ENCODE data around the gene LIG4. TPM values are rescaled to one million over a fixed set of nuclear protein-coding genes. Genes with fewer than 3 reads are reported as not detected.
"Not testable (repeated sequence)": the region's sequence is repeated elsewhere in the genome, so short reads cannot be mapped to it uniquely, and the experiment has no call there.

The LIG4 gene
- 8.5 TPM for total RNA-seq

- peak; percentile 86 for ATAC-seq
- peak; percentile 92 for DNase-seq (ENCODE audit: low spot score)
- intact Hi-C loops (cut with DNase I): no loop called here
Measured at GRCh38 chr13:108215436-108215835, at the start of gene LIG4. Gene LIG4 (minus strand): TSS chr13:108215536. CDS start chr13:108211268, 4,268 bp downstream.

DNA sequence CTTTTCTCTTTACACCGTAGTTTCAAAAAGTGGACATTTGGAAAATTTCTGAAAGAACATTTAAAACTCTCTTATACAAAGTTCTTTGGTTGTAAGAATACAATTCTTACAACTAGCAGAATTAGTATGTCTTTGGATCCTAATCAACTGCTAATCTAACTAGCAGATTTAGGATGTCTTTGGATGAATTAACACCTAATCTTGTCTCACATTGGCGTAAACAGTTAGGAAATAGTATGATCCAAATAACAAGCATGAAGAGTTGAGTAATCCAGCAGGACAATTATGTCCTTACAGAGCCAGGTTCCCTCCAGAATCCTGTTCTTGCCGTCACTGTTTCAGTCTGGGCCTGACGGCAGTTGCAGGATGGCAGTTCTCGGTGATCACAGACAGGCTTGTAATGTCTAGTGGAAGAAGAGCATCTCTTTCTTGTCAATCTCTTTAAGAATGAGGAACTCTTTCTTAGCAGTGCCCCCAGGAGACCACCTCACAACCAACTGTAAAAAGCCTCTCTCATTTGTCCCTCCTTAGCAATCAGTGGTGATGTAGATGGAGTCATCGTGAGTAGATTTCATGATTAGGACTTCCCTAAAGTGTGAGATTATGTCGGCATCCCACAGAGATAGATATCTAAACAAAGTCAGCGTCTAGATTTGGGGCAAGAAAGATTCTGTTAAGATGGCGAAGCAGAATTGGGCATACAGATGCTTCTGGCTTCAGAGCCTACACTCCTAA lies 48.5 kb upstream of the LIG4 start:
- ATAC-seq (no peak), DNase-seq (ENCODE audit: low spot score) (no peak)
- intact Hi-C loops (cut with DNase I): no loop called here

DNA sequence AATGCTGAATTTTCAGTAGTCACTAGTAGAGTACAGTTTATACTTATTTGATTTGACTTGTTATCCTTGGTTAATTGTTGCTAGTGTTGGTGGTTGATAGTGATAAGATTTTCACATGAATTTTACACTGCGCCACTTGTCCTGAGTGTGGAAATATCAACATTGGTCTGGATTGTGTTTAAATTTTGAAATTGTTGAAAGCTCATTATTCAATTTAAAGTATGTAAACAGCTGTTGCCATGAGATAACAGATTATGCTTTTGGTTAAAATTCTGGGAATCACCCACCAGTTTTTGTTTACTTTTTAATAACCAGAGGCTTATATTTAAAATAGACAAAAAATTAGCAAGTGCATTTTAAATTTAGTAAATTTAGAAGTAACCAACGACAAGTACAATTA lies 41.9 kb upstream of the LIG4 start:
- no peak for DNase-seq (ENCODE audit: low spot score)
- intact Hi-C loops (cut with DNase I): no loop called here
- no peak for ATAC-seq

DNA sequence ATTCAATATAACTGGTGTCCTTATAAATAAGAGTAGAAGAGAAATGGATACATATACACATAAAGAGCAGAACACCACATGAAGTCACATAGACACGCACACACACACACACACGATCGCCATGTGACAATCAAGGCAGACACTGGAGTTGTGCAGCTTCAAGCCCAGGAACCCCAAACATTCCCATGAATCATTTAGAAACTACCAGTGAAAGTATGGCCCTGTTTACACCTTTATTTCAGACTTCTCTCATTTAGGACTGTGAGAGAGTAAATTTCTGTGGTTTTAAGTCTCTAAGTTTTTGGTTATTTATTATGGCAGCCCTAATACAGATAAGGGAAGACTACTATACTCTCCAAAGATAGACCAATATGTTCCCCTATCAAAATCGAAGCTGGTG lies 33.8 kb upstream of the LIG4 start:
- DNase-seq (ENCODE audit: low spot score) (no peak), ATAC-seq (no peak)
- intact Hi-C loops (cut with DNase I): no loop called here

DNA sequence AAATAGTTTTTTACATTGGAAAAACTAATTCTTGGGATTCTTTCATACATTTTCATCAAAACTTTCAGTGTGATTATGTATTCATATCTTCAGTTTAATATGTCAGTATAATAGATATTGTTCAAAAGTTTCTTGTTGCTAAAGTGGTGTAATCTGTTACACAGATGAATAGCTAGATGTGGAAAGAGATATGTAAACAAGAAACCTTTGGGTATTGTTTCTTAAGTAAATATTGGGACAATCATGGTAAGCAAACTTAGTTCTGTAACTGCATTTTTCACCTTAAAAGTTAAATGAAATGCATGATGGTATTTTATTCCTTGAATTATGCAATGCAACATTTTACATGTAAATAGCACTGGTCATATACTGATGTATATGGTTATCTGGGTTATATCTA lies 15.0 kb upstream of the LIG4 start:
- intact Hi-C loops (cut with DNase I): no loop called here
- DNase-seq (ENCODE audit: low spot score) (no peak), ATAC-seq (no peak)

GRCh38 chr13:108227651-108228272 lies 12.4 kb upstream of the LIG4 start:
- intact Hi-C loops (cut with DNase I): no loop called here
- DNase-seq (ENCODE audit: low spot score) (no peak), ATAC-seq (no peak)

- DNase-seq (ENCODE audit: low spot score): no peak
- no peak for ATAC-seq
- intact Hi-C loops (cut with DNase I): no loop called here
Measured at GRCh38 chr13:108226184-108226583, 10.8 kb upstream of the LIG4 start.

DNA sequence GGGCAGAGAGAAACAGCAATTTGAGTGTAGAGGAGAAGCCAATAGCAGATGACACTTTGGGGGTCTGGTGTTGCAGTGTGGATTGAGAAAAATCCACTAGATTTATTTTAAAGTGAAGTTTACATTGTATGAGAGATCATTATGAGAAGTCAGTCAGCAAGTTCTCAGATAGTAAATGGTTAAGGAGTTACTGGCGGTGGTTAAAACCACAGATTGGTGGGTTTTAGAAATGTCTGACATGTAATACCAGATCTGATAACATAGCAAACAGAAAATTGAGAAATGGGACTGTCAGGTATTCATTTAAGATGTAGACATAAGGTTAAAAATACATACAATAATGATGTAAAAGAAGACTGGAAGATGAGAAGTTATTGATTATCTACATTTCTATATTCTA lies 10.1 kb upstream of the LIG4 start:
- ATAC-seq (no peak), DNase-seq (ENCODE audit: low spot score) (no peak)
- intact Hi-C loops (cut with DNase I): no loop called here

DNA sequence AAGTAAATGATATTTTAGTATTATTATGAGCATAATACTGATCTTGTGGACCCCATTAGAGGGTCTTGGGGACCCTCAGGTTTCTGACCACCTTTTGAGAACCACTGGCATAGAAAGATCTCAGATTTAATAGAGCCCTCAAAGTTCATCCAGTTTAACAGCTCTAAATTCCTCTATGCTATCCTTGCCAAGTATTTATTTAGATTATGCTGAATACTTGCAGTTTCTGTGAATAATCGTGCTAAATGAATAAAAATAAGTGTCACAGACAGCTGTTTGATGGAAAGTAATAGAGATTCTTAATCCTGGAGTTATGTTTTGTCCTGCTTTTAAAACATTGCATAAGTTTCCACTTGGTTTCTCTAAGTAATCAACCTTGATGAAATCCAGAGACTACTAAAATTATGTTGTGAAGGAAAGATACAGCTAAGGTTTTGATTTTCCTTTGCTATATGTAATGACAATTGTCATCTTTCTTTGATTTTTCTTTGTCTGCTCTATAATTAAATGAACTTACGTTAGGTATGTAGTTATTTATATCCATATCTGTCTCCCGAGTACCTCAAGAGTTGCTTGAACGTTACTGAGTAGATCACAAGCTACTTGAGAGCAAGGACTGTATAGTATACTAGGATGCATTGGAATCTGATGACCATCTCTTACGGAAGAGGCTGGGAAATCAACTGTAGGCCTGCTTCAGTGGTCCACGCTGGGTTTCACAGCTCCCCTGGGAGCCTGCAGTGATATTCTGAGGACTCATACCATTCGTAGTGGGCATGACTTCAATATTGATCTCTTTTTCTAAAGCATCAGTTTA lies 8.6 kb upstream of the LIG4 start:
- intact Hi-C loops (cut with DNase I): no loop called here
- no peak for DNase-seq (ENCODE audit: low spot score)
- no peak for ATAC-seq

DNA sequence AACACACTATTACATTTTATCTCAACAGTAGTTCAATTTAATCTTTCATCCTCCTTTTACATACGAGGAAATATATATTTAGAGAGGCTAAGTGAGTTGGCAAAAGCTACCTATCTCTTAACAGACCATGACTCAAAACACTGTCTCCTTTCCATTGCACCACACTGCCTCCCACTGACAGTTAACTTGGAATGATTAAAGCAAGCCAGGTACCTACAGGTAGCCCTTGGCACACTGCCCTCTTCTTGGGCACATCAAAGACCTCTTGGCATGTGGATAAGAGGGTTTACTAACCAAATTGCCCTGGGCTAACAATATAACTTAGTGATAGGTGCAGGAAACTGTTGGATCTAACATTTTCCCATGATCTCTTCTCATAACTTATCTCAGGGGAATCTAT lies 4.7 kb upstream of the LIG4 start:
- intact Hi-C loops (cut with DNase I): no loop called here
- ATAC-seq (no peak), DNase-seq (ENCODE audit: low spot score) (no peak)

DNA sequence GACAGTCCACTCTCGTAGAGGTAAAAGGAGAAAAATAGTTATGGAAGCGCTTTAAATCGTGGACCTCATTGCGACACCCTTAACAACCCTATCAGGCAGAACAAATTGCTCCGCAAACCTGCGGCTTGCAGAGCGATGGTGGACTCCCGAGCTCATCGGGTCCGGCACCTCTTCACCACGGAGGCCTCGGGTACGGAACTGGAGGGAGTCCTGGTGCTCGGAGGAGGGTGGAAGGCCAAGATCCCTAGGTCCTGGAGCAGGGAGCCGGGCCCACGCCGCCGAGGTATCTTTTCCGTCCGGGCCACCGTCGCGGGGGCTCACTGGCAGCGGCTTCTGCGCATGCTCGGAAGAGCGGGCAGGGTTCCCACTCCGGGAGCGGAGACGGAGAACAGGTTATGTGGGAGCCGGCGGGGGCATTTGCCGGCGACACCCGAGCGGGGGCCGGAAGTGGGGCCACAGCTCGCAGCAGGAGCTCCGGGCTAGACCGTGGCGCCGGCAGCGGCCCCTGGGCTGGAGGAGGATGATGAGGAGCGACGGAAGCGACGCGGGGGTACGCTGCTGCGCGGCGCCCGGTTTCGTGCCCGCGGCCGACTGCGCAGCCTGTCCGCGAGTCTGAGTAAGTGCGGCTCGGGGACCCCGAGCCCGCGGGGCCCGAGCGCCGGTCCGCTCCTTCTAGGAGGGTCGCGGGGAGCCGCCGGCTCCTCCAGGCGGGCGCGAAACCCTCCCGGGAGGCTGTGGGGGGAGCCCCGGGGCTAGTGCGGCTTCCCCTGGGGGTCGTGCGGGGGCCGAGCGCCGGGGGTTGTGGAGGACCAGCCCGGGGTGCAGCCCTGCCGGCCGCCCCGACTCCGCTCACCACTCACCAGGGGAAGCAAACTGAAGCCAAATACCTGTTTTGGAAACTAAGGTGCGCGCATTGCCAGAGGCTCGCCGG lies 3.0 kb upstream of the LIG4 start, which contains the start of gene ABHD13:
Gene ABHD13, plus strand, starts transcription at position 349 of the 931 bp plus-strand sequence. CDS start 10,827 bp downstream, outside the sequence.
- DNase-seq (ENCODE audit: low spot score): peak; percentile 93
- intact Hi-C loops (cut with DNase I): no loop called here
- peak; percentile 94 for ATAC-seq

DNA sequence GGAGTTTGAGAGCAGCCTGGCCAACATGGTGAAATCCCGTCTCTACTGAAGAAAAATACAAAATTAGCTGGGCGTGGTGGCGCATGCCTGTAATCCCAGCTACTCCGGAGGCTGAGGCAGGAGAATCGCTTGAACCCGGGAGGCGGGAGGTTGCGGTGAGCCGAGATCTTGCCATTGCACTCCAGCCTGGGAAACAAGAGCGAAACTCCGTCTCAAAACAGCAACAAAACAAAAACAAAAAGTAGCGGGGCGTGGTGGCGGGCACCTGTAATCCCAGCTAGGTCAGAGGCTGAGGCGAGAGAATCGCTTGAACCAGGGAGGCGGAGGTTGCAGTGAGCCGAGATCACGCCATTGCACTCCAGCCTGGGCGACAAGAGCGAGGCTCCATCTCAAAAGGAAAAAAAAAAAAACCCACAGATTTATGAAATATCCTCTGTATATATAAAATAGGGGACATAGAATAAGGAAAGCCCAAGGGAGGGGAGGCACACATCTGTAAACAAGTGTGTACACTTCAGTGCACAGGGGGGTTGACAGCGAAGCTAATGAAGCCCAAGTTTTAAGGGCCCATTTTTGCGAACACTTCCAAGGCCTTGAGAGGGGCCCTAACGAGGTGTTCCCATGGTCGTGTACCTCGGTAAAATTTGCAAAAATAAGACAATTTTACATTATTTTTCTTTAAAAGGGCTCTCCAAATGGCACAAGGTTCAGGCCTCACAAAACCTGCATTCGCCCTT lies 2.1 kb upstream of the LIG4 start:
- intact Hi-C loops (cut with DNase I); DNase-seq (ENCODE audit: low spot score): not testable (repeated sequence)
- peak; percentile 23 for ATAC-seq

DNA sequence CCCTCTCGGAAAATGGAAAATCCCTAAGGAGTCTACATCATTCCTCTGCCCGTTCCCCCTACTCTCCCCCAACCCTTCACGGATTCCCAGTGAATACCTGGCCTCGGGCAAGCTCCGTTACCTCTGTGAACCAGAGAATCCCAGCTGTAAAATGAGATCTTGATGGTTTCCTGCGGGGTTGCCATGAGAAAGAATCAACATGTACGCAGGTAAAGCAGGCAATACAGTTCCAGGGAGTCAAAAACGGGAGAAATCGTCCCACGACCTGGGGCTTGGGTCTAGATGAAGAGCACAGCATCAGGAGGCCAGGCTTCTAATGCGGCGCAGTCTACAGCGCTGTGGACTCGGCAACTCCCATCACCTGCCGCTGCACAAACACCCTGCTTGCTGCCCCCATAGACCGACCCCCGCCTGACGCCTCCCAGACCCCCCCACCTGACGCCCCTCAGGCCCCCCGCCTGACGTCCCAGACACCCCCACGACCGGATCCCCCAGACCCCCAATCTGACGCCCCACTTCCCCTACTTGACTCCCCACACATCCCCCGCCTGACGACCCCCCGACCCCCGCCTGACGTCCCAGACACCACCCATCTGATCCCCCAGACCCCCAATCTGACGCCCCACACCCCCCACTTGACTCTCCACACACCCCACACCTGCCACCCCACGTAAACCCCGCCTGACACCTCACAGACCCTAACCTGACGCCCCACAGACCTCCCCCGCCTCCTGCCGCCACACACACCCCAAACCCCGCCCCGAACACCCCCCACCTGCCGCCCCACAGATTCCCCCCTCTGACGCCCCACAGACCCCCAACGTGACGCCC lies 680 bp downstream of the LIG4 start:
- intact Hi-C loops (cut with DNase I): no loop called here
- DNase-seq (ENCODE audit: low spot score) (no peak), ATAC-seq (no peak)

- ATAC-seq (no peak), DNase-seq (ENCODE audit: low spot score) (no peak)
- intact Hi-C loops (cut with DNase I): no loop called here
Measured at GRCh38 chr13:108213946-108214345, 1.4 kb downstream of the LIG4 start.

GRCh38 chr13:108212886-108213285 lies 2.5 kb downstream of the LIG4 start:
- intact Hi-C loops (cut with DNase I): no loop called here
- DNase-seq (ENCODE audit: low spot score) (no peak), ATAC-seq (no peak)

DNA sequence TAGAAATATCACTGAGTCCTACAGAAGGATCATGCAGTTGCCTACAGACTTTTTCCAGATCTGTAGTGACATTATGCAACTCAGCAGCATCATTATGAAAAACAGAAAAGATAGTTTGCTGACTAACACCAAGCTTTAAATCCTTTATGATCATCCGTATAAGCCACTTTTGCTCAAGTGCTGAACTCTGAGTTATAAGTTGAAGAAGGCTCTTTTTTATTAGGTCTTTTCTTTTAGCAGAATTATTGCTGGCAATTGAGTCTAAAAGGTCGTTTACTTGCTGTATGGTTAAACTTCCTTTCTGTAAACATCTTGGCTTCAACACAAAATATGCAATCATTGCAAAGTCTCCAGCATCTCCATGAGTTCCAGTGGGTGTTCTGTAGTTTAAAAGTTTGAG lies 4.8 kb downstream of the LIG4 start:
- DNase-seq (ENCODE audit: low spot score): no peak
- intact Hi-C loops (cut with DNase I): no loop called here
- no peak for ATAC-seq

DNA sequence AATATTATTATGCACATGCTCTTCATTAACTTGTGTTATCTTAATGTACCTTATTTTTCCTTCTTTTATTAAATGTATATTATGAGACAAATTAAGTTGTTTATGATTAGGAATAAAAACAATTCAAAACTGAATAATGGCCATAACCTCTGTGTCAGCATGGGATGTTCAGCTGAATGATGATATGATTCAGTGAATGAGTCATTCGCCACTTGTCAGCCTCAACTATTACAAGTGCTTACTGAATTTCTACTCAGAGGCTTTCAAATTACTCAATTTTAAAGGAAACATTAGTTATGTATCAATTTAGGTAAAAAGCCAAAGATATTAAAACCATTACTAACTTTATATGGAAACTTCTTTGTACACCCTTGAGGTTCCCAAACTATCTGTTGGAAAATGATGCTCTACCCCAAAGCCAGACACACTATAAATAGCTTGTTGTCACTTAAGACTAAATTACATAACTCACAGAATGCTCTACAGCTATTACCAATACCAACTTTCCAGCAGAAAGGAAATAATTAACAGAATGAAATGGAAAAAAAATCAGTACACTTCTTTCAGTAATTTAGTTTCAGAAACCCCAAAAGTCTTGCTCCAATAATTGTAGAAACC lies 14.4 kb downstream of the LIG4 start:
- intact Hi-C loops (cut with DNase I): no loop called here
- DNase-seq (ENCODE audit: low spot score) (no peak), ATAC-seq (no peak)

Data from sciatic nerve (tissue), 2 donors.